ENCODE results near the gene ZFYVE26. TPM values are rescaled to one million over a fixed set of nuclear protein-coding genes. Genes with fewer than 3 reads are reported as not detected.

Gene ZFYVE26
- 8.2 TPM for polyA plus RNA-seq (2012; ENCODE audit: low read depth, missing spikeins)

- peak; percentile 96 for FAIRE-seq
- TF ChIP-seq POU2F2 (IDR thresholded peaks at IDR 0.05; ENCODE audit: low read depth, low read length) (peak; percentile 40; the same call in 1 of the 2 replicates), SPI1 (IDR thresholded peaks at IDR 0.05; ENCODE audit: low read depth, low read length) (peak; percentile 98), POLR2AphosphoS5 (IDR thresholded peaks at IDR 0.05; ENCODE audit: low read depth, low read length) (peak; percentile 57; the same call in 1 of the 2 replicates), PAX5 (IDR thresholded peaks at IDR 0.05; ENCODE audit: insufficient read depth, low read length, severe bottlenecking) (peak; percentile 46), POLR2A (IDR thresholded peaks at IDR 0.05; ENCODE audit: low read depth, low read length) (peak; percentile 40), TAF1 (IDR thresholded peaks at IDR 0.05; ENCODE audit: low read depth, low read length) (peak; percentile 58)
- DNase-seq (ENCODE audit: insufficient read length, low spot score): peak; percentile 64
Observed at GRCh38 chr14:67816326-67817002, at the start of gene ZFYVE26. Gene ZFYVE26 (minus strand): TSS chr14:67816590. CDS start chr14:67815963, 627 bp downstream.

- DNase-seq (ENCODE audit: insufficient read length, low spot score): no peak
- TF ChIP-seq TAF1 (IDR thresholded peaks at IDR 0.05; ENCODE audit: low read depth, low read length) (no peak), POU2F2 (IDR thresholded peaks at IDR 0.05; ENCODE audit: low read depth, low read length) (no peak), POLR2AphosphoS5 (IDR thresholded peaks at IDR 0.05; ENCODE audit: low read depth, low read length) (no peak)
- no peak for FAIRE-seq
Observed at GRCh38 chr14:67863223-67863622, 46.8 kb upstream of the ZFYVE26 start.

- no peak for TF ChIP-seq POLR2A (IDR thresholded peaks at IDR 0.05; ENCODE audit: low read depth, low read length)
- TF ChIP-seq SPI1 (IDR thresholded peaks at IDR 0.05; ENCODE audit: low read depth, low read length): peak; percentile 49
- no peak for DNase-seq (ENCODE audit: insufficient read length, low spot score)
- no peak for FAIRE-seq
Observed at GRCh38 chr14:67859169-67859749, 42.9 kb upstream of the ZFYVE26 start.

- DNase-seq (ENCODE audit: insufficient read length, low spot score) (no peak), FAIRE-seq (no peak)
- TF ChIP-seq POU2F2 (IDR thresholded peaks at IDR 0.05; ENCODE audit: low read depth, low read length) (no peak), PAX5 (IDR thresholded peaks at IDR 0.05; ENCODE audit: insufficient read depth, low read length, severe bottlenecking) (no peak), POLR2AphosphoS5 (IDR thresholded peaks at IDR 0.05; ENCODE audit: low read depth, low read length) (no peak), SPI1 (IDR thresholded peaks at IDR 0.05; ENCODE audit: low read depth, low read length) (no peak), POLR2A (IDR thresholded peaks at IDR 0.05; ENCODE audit: low read depth, low read length) (no peak), TAF1 (IDR thresholded peaks at IDR 0.05; ENCODE audit: low read depth, low read length) (no peak)
Observed at GRCh38 chr14:67857778-67858350, 41.5 kb upstream of the ZFYVE26 start.

GRCh38 chr14:67856827-67857226 lies 40.4 kb upstream of the ZFYVE26 start:
- FAIRE-seq (no peak), DNase-seq (ENCODE audit: insufficient read length, low spot score) (no peak)
- TF ChIP-seq PAX5 (IDR thresholded peaks at IDR 0.05; ENCODE audit: insufficient read depth, low read length, severe bottlenecking): no peak
- TF ChIP-seq POLR2AphosphoS5 (IDR thresholded peaks at IDR 0.05; ENCODE audit: low read depth, low read length): no peak
- no peak for TF ChIP-seq POLR2A (IDR thresholded peaks at IDR 0.05; ENCODE audit: low read depth, low read length)
- TF ChIP-seq SPI1 (IDR thresholded peaks at IDR 0.05; ENCODE audit: low read depth, low read length): no peak
- no peak for TF ChIP-seq POU2F2 (IDR thresholded peaks at IDR 0.05; ENCODE audit: low read depth, low read length)
- TF ChIP-seq TAF1 (IDR thresholded peaks at IDR 0.05; ENCODE audit: low read depth, low read length): no peak

GRCh38 chr14:67853715-67854114 lies 37.3 kb upstream of the ZFYVE26 start:
- DNase-seq (ENCODE audit: insufficient read length, low spot score) (no peak), FAIRE-seq (peak; percentile 28)
- no peak for TF ChIP-seq POLR2A (IDR thresholded peaks at IDR 0.05; ENCODE audit: low read depth, low read length)
- no peak for TF ChIP-seq PAX5 (IDR thresholded peaks at IDR 0.05; ENCODE audit: insufficient read depth, low read length, severe bottlenecking)
- no peak for TF ChIP-seq POU2F2 (IDR thresholded peaks at IDR 0.05; ENCODE audit: low read depth, low read length)
- TF ChIP-seq SPI1 (IDR thresholded peaks at IDR 0.05; ENCODE audit: low read depth, low read length): 0 out of 2 replicates have a peak, but pooled peaks have one; percentile 46
- no peak for TF ChIP-seq POLR2AphosphoS5 (IDR thresholded peaks at IDR 0.05; ENCODE audit: low read depth, low read length)
- no peak for TF ChIP-seq TAF1 (IDR thresholded peaks at IDR 0.05; ENCODE audit: low read depth, low read length)

GRCh38 chr14:67852926-67853604 lies 36.7 kb upstream of the ZFYVE26 start:
- no peak for FAIRE-seq
- no peak for DNase-seq (ENCODE audit: insufficient read length, low spot score)
- peak; percentile 45 for TF ChIP-seq SPI1 (IDR thresholded peaks at IDR 0.05; ENCODE audit: low read depth, low read length)
- no peak for TF ChIP-seq PAX5 (IDR thresholded peaks at IDR 0.05; ENCODE audit: insufficient read depth, low read length, severe bottlenecking)

- TF ChIP-seq POLR2A (IDR thresholded peaks at IDR 0.05; ENCODE audit: low read depth, low read length) (no peak), SPI1 (IDR thresholded peaks at IDR 0.05; ENCODE audit: low read depth, low read length) (no peak), TAF1 (IDR thresholded peaks at IDR 0.05; ENCODE audit: low read depth, low read length) (no peak), POU2F2 (IDR thresholded peaks at IDR 0.05; ENCODE audit: low read depth, low read length) (no peak), POLR2AphosphoS5 (IDR thresholded peaks at IDR 0.05; ENCODE audit: low read depth, low read length) (no peak), PAX5 (IDR thresholded peaks at IDR 0.05; ENCODE audit: insufficient read depth, low read length, severe bottlenecking) (no peak)
- FAIRE-seq: peak; percentile 9
- DNase-seq (ENCODE audit: insufficient read length, low spot score): no peak
Observed at GRCh38 chr14:67851785-67852410, 35.5 kb upstream of the ZFYVE26 start.
